Calu3 (cell line): ENCODE results near the gene HMX2. TPM values are rescaled to one million over a fixed set of nuclear protein-coding genes. Genes with fewer than 3 reads are reported as not detected.
A peak's percentile ranks its signal among the peaks of the same experiment; 100 is the strongest.

Experiments
- BruUV-seq: library from RNA; stranded (reverse); fragments of 400-500 nt; replicated peaks from 2 replicates; lab custom pipeline; 2021; lab: Mats Ljungman, UMichigan
- CTCF ChIA-PET: fragments of 300-600 bp; sonication (Branson Sonifier 250); formaldehyde crosslinking; loops from one replicate; lab custom pipeline; 2022; ENCODE audit warnings: antibody characterized with exemption; lab: Charles Lee
- DNase-seq: peaks from one replicate; pipeline ENCODE4 v3.0.0; 2022
- H3K27ac Mint-ChIP-seq: one replicate; pipeline ENCODE4 v1.8.0; 2022; ENCODE audit warnings: mixed read lengths; ENCODE audit not compliant: unreplicated experiment
- H3K27me3 Mint-ChIP-seq: one replicate; pipeline ENCODE4 v1.8.0; 2022; ENCODE audit warnings: mixed read lengths; ENCODE audit not compliant: unreplicated experiment
- H3K36me3 Mint-ChIP-seq: one replicate; pipeline ENCODE4 v1.8.0; 2022; ENCODE audit warnings: mild to moderate bottlenecking, moderate library complexity, mixed read lengths; ENCODE audit not compliant: insufficient read depth, unreplicated experiment
- H3K4me1 Mint-ChIP-seq: one replicate; pipeline ENCODE4 v1.8.0; 2022; ENCODE audit warnings: mild to moderate bottlenecking, low read depth, mixed read lengths; ENCODE audit not compliant: unreplicated experiment
- H3K4me3 Mint-ChIP-seq: one replicate; pipeline ENCODE4 v1.8.0; 2022; ENCODE audit warnings: mild to moderate bottlenecking, low read depth, moderate library complexity, mixed read lengths; ENCODE audit not compliant: unreplicated experiment
- H3K9me3 Mint-ChIP-seq: one replicate; pipeline ENCODE4 v1.8.0; 2022; ENCODE audit warnings: low read depth, mixed read lengths; ENCODE audit not compliant: unreplicated experiment
- intact Hi-C: fragments of 100-400 bp; cut with micrococcal nuclease; formaldehyde crosslinking; loops from one replicate; pipeline ENCODE4 v1.10.0; 2022; ENCODE audit not compliant: unreplicated experiment
- total RNA-seq: library from RNA; stranded (reverse); gene quantifications from 2 replicates; pipeline ENCODE4 v1.2.3, GENCODE V29; 2022
- TF ChIP-seq, protein P1 (sequence below): fragments of 200-600 bp; IDR thresholded peaks from one replicate; pipeline ENCODE4 v1.8.0; 2022; ENCODE audit warnings: antibody characterized with exemption; ENCODE audit not compliant: unreplicated experiment

The HMX2 gene
- total RNA-seq, 1 experiment from 2014 or later = not detected

DNA sequence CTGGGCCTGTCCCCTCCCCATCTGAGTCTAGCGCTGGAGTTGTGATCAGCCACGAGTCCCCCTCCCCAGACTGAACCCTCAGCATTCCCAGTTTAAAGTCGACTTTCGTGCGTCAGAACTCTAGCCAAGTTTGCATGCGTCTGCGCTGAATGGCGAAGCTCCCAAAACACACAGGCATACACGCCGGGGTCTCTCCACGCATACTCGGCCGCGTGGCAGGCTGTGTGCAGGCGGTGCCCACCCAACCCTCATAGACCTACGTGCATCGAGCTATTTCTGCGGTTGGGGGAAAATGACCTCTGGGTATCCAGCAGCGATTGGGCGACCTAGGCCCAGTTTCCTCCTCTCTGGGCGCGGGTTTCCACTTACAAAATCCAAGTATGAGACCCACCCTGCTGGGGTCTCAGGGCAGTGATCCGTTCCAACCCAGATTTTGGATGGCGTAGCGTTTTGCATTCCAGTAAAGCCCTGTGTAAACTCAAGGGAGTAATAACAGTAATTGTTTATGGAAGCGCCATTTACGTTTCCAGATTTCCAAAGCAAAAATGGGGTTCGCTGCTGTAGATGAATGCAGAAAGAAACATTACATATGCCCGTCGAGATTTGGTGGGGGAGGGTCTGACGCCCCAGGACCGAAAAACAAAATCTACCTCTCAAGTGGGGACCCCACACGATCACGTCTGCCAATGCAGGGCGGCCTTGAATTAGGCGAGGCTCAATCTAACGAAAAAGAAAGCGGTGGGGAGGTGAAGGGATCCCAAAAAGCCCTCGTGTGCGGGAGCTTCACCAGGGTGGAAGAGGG lies 14.2 kb upstream of the HMX2 start:
- peaks cover 4% of the 10 kb centered on the region for H3K4me1 Mint-ChIP-seq

DNA sequence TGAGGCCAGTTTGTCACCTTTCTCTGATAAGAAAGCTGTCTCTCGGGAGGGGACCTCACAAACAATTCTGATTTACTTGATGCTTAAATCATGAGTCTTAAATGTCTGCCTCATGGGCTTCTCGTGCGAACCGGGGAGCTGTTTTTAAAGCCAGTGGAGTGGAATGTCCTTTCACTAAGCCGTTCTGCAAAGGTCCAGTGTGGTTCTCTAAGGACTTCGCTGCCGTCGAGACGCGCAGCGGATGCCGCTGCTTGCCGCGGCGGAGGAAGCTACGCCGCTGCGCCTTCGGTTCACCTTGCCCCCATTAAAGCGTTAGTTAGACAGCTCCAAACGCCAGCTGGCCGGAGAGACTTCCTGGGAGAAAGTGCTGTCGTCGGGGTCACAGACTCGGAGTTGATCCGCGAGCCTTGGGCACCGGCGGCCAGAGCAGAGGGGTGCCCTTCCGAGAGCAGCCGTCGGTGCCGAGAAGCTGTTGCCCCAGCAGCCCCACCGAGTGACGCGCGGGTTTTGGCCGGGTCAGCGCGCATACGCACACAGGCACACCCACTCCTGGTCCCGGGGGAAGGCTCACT lies 13.5 kb upstream of the HMX2 start:
- TF ChIP-seq, protein P1, sequence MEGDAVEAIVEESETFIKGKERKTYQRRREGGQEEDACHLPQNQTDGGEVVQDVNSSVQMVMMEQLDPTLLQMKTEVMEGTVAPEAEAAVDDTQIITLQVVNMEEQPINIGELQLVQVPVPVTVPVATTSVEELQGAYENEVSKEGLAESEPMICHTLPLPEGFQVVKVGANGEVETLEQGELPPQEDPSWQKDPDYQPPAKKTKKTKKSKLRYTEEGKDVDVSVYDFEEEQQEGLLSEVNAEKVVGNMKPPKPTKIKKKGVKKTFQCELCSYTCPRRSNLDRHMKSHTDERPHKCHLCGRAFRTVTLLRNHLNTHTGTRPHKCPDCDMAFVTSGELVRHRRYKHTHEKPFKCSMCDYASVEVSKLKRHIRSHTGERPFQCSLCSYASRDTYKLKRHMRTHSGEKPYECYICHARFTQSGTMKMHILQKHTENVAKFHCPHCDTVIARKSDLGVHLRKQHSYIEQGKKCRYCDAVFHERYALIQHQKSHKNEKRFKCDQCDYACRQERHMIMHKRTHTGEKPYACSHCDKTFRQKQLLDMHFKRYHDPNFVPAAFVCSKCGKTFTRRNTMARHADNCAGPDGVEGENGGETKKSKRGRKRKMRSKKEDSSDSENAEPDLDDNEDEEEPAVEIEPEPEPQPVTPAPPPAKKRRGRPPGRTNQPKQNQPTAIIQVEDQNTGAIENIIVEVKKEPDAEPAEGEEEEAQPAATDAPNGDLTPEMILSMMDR = no peak
- Mint-ChIP-seq H3K4me3 (no peak overlapping the region), H3K27ac (no peak overlapping the region), H3K27me3 (peaks cover 33% of the 10 kb centered on the region), H3K4me1 (peaks cover 11% of the 10 kb centered on the region), H3K9me3 (no peaks in the 10 kb centered on the region), H3K36me3 (peaks cover 6% of the 10 kb centered on the region)
- intact Hi-C loops = loop anchor here (5.0 to 10.0 kb wide), 2 partner anchors 92 to 140 kb away; no protein-coding TSS in a partner anchor
- CTCF ChIA-PET = interaction anchor here (0.6 kb wide), 1 partner anchor 114 kb away, joined by 5 read pairs; no protein-coding TSS in a partner anchor
- no peak for DNase-seq
- no TSS peak for BruUV-seq

More for the DNA sequence above, 14.2 kb upstream of the HMX2 start:
- Mint-ChIP-seq H3K27ac (no peak overlapping the region), H3K27me3 (peaks cover 40% of the 10 kb centered on the region), H3K4me3 (peak overlapping the region; percentile 21), H3K9me3 (no peaks in the 10 kb centered on the region), H3K36me3 (no peaks in the 10 kb centered on the region)
- TF ChIP-seq, protein P1 = no peak
- no peak for DNase-seq
- intact Hi-C loops = loop anchor here (2.0 to 10.0 kb wide), 4 partner anchors 91 to 425 kb away; no protein-coding TSS in a partner anchor
- BruUV-seq = no TSS peak
- CTCF ChIA-PET = interaction anchor here (0.6 kb wide), 1 partner anchor 114 kb away, joined by 5 read pairs; no protein-coding TSS in a partner anchor

GRCh38 chr10:123134915-123135414 lies 13.0 kb upstream of the HMX2 start:
- H3K4me3 Mint-ChIP-seq = no peak overlapping the region
- H3K4me1 Mint-ChIP-seq = peaks cover 12% of the 10 kb centered on the region
- BruUV-seq = no TSS peak
- peaks cover 11% of the 10 kb centered on the region for H3K36me3 Mint-ChIP-seq
- intact Hi-C loops = loop anchor here (5.0 to 10.0 kb wide), 2 partner anchors 93 to 140 kb away; no protein-coding TSS in a partner anchor
- TF ChIP-seq, protein P1 = no peak
- H3K9me3 Mint-ChIP-seq = no peaks in the 10 kb centered on the region
- H3K27me3 Mint-ChIP-seq = peaks cover 28% of the 10 kb centered on the region
- CTCF ChIA-PET = no interaction called here
- no peak overlapping the region for H3K27ac Mint-ChIP-seq
- no peak for DNase-seq

- peaks cover 17% of the 10 kb centered on the region for H3K36me3 Mint-ChIP-seq
- H3K4me3 Mint-ChIP-seq = no peak within 1 kb of the TSS
- H3K27me3 Mint-ChIP-seq = peaks cover 22% of the 10 kb centered on the region
- H3K4me1 Mint-ChIP-seq = peaks cover 12% of the 10 kb centered on the region
- H3K27ac Mint-ChIP-seq = no peak within 1 kb of the TSS
- intact Hi-C loops = loop anchor here (10.0 kb wide), 1 partner anchor 139 kb away; no protein-coding TSS in a partner anchor
- DNase-seq = no peak
- H3K9me3 Mint-ChIP-seq = no peaks in the 10 kb centered on the region
- TF ChIP-seq, protein P1 = no peak
- no TSS peak for BruUV-seq
- CTCF ChIA-PET = no interaction called here
These were observed 12.4 kb upstream of the HMX2 start, which contains the start of gene HMX3 for GRCh38 chr10:123135415-123136141. Gene HMX3 (plus strand): TSS chr10:123135970. CDS start chr10:123136051, 81 bp downstream.
